Breast epithelium (tissue), 3 donors: ENCODE results near the gene C3orf49.

Experiments
- CTCF ChIP-seq, 3 donors: fragments of 450-650 bp; IDR thresholded peaks; one replicate each; pipeline ENCODE4 v1.5.1; 2016 to 2017; ENCODE audit warnings: antibody characterized with exemption in 3 of 3, mild to moderate bottlenecking in 3 of 3, moderate library complexity in 3 of 3
- POLR2A ChIP-seq: fragments of 450-650 bp; IDR thresholded peaks from one replicate; pipeline ENCODE4 v1.6.1; 2016; ENCODE audit warnings: antibody characterized with exemption, mild to moderate bottlenecking, moderate library complexity

GRCh38 chr3:63860776-63861175 is 41.7 kb downstream of the C3orf49 start:
- TF ChIP-seq CTCF (IDR thresholded peaks at IDR 0.05): no peak
- no peak for TF ChIP-seq POLR2A
